ENCODE results near the gene ARMC5.

ARMC5 gene

DNA sequence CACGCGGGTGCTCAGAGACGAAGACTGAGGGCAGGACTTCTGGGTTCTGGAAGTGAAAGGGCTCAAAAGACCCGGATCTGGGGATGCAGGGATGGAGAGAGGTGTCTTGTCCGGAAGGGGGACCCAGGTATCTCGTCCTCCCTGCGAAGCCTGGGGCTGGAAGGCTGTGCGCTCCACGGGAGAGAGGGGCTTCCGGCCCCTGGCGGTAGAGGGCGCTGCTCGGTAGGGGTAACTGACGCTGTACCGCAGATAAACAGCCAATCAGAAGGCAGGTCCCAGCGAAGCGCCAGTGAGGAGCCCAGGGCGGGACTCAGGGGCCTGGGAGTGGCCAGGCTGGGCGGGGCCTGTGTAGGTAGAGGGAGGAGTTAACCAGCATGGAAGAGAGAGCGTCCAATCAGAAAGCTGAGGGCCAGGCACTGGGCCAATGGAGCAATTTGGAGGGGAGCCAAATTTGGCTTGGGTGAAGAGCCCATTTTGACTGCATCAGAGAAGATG, 13.5 kb downstream of the ARMC5 start:
- Mint-ChIP-seq H3K4me1 (peaks cover 31% of the 10 kb centered on the region), H3K36me3 (peaks cover 2% of the 10 kb centered on the region), H3K4me3 (peak overlapping the region; percentile 60), H3K9me3 (no peaks in the 10 kb centered on the region), H3K27me3 (peaks cover 76% of the 10 kb centered on the region), H3K27ac (no peak overlapping the region)
- CTCF ChIA-PET: no interaction called here
- DNase-seq: peak; percentile 56

DNA sequence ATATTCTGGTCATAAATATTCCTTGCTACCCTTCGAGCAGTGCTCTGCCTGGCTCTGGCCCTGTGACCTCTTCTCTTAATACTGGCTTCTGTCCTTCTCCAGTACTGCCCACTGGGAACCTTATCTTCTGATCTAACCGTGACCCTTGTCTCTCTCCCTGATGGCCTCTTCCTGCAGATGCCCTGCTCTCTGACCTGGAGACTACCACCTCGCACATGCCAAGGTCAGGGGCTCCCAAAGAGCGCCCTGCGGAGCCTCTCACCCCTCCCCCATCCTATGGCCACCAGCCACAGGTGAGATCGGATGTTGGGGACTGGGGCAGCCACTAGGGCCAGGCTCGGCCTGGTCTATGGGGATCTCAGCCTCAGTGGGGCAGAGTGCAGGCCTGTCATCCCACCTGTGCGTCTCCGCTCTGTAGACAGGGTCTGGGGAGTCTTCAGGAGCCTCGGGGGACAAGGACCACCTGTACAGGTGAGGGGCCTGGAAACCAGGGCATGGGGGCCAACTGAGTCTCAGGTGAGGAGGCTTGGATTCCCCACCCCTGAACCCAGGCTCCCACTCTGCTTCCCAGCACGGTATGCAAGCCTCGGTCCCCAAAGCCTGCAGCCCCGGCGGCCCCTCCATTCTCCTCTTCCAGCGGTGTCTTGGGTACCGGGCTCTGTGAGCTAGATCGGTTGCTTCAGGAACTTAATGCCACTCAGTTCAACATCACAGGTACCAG, 14.1 kb downstream of the ARMC5 start:
- DNase-seq: no peak
- CTCF ChIA-PET: interaction anchor here (2.3 kb wide), 1 partner anchor 395 kb away, joined by 6 read pairs; no protein-coding TSS in a partner anchor
- no peak overlapping the region for H3K4me3 Mint-ChIP-seq
- peaks cover 35% of the 10 kb centered on the region for H3K4me1 Mint-ChIP-seq
- H3K27me3 Mint-ChIP-seq: peaks cover 82% of the 10 kb centered on the region
- H3K9me3 Mint-ChIP-seq: no peaks in the 10 kb centered on the region
- no peak overlapping the region for H3K27ac Mint-ChIP-seq
- H3K36me3 Mint-ChIP-seq: peaks cover 2% of the 10 kb centered on the region

DNA sequence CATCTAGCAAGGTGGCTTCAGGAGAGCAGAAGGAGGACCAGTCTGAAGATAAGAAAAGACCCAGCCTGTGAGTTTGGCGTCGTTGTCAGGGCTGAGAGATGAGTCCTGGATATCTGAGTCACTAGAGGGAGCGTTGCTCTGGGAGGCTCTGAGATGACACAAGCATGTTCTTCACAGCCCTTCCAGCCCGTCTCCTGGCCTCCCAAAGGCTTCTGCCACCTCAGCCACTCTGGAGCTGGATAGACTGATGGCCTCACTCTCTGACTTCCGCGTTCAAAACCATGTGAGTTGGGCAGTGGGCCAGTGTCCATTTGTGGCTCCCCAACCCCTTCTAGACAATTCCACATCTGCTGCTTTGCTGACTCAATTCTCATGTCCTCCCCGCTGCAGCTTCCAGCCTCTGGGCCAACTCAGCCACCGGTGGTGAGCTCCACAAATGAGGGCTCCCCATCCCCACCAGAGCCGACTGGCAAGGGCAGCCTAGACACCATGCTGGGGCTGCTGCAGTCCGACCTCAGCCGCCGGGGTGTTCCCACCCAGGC, 14.9 kb downstream of the ARMC5 start:
- H3K4me3 Mint-ChIP-seq: no peak overlapping the region

DNA sequence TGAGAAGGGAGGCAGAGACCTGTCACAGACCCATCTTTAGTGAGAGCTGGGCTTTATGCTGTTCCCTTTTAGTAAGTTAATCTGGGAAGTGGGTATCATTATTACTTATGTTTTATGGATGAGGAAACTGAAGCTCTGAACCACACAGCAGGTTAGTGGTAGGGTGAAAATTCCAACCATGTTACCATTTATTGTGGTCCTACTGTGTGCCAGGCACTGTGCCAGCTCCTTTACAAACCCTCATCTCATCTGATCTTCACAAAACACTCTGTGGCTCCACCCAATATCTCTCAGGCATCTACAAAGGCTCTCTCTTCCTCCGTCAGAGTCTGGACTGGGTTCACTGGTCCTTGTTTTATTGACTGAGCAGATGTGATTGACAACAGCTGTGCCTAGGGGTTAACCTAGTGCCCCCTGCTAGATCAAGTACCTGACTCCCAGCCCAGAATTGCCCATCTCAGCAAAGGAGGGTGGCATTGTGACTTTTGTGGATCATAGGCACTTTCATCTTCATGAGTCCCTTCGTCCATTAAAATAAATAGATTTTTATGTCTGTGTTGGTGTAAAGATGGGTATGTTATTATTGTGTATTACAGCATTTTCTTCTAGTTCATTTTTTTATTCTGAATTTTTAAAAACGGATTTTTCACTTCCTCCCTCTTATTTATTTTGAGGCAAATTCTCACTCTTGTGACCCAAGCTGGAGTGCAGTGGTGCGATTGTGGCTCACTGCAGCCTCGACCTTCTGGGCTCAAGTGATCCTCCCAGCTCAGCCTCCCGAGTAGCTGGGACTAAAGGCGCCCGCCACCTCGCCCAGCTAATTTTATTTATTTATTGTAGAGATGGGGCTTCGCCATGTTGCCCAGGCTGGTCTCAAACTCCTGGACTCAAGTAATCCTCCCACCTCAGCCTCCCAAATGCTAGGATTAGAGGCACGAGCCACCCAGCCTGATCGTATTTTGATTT, 15.8 kb downstream of the ARMC5 start:
- Mint-ChIP-seq H3K27ac (no peak overlapping the region), H3K36me3 (peaks cover 2% of the 10 kb centered on the region), H3K27me3 (peaks cover 99% of the 10 kb centered on the region), H3K4me1 (peaks cover 35% of the 10 kb centered on the region), H3K9me3 (no peaks in the 10 kb centered on the region), H3K4me3 (no peak overlapping the region)
- CTCF ChIA-PET: interaction anchor here (2.3 to 3.2 kb wide), 2 partner anchors 14 to 393 kb away, joined by 6 to 19 read pairs; no protein-coding TSS in a partner anchor
- DNase-seq: no peak

More for the DNA sequence above, 14.9 kb downstream of the ARMC5 start:
- CTCF ChIA-PET: interaction anchor here (2.3 to 3.2 kb wide), 2 partner anchors 13 to 394 kb away, joined by 6 to 19 read pairs; no protein-coding TSS in a partner anchor
- Mint-ChIP-seq H3K27ac (no peak overlapping the region), H3K9me3 (no peaks in the 10 kb centered on the region), H3K27me3 (peaks cover 91% of the 10 kb centered on the region), H3K36me3 (peaks cover 2% of the 10 kb centered on the region), H3K4me1 (peaks cover 35% of the 10 kb centered on the region)
- no peak for DNase-seq

DNA sequence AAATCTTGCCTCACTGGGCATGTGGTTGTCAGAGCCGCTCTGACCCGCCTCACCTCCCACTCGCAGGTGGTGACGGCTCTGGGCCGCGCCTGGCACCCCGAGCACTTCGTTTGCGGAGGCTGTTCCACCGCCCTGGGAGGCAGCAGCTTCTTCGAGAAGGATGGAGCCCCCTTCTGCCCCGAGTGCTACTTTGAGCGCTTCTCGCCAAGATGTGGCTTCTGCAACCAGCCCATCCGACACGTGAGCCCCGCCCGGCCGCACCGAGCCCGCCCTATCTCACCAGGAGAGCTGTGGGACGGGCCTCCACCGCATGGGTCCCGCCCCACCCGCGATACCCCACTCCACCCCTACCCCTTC, 16.6 kb downstream of the ARMC5 start:
- CTCF ChIA-PET: interaction anchor here (2.3 to 3.2 kb wide), 2 partner anchors 15 to 392 kb away, joined by 6 to 19 read pairs; no protein-coding TSS in a partner anchor
- Mint-ChIP-seq H3K27ac (no peak overlapping the region), H3K4me1 (peaks cover 35% of the 10 kb centered on the region), H3K27me3 (peaks cover 95% of the 10 kb centered on the region), H3K4me3 (peak overlapping the region; percentile 82), H3K9me3 (no peaks in the 10 kb centered on the region), H3K36me3 (peaks cover 2% of the 10 kb centered on the region)
- DNase-seq: peak; percentile 38

DNA sequence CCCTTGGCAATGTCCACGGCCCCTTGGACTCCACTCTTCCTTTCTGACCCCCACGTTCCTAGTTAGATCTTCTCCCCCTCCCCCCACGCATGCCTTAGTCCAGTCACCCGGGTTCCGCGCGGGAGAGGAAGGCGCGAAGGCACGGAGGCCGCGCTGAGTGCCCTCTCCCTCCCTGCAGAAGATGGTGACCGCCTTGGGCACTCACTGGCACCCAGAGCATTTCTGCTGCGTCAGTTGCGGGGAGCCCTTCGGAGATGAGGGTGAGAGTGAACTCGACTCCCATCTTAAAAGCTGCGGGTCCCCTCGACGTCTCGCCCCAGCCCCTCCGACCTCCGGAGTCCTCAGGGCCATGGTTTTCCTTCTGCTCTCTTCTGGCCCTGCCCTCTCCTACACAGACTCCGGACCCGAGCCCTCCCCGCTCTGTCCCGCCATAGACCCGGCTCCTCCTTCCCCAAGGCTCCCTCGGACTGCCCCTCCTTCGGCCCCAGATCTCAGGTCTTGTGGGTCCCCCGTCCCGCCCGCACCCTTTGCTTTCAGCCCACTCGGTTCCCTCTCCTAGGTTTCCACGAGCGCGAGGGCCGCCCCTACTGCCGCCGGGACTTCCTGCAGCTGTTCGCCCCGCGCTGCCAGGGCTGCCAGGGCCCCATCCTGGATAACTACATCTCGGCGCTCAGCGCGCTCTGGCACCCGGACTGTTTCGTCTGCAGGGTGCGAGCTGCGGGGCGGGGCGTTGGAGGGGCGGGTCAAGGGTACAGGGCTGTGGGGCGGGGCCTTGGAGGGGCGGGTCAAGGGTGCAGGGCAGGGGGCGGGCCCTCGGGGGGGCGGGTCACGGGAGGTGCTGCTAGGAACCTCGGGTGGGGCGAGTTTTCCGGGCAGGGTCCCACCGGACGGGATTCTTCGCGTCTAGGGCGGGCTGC, 17.3 kb downstream of the ARMC5 start:
- CTCF ChIA-PET: interaction anchor here (3.2 kb wide), 1 partner anchor 16 kb away, joined by 19 read pairs; no protein-coding TSS in a partner anchor

DNA sequence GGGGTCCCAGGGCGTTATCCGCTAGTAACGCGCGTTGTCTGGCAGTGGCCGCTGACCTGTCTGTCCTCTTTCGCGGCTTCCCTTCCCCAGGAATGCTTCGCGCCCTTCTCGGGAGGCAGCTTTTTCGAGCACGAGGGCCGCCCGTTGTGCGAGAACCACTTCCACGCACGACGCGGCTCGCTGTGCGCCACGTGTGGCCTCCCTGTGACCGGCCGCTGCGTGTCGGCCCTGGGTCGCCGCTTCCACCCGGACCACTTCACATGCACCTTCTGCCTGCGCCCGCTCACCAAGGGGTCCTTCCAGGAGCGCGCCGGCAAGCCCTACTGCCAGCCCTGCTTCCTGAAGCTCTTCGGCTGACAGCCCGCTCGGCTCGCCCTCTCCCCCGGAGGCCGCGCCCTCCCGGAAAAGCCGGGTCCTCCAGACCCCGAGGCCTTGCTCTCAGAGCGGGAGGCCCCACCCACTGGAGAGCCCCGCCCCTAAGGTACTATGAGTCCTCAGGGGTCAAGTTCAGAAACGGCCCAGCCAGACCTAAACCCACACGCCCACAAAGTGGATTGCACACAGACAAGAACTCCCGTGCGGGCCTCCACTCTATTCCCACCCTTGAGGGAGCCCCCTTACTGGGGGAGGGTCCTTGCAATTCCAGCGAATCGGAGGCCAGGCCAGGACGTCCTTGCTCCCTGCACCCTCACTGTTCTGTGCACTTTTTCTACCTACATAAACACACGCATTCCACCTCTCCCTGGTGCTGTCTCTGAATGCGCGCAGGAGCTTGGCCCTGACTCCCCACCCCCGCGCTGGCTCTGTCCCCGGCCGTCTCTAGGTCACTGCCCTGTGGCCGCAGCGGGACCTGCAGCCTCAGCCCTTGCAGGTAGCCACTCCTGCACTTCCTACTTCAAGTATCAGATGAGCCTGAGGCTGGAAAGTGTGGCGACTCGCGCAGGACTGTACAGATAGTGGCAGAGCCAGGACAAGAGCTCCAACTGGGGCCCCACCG, 18.2 kb downstream of the ARMC5 start:
- peak overlapping the region; percentile 82 for H3K4me3 Mint-ChIP-seq
- H3K4me1 Mint-ChIP-seq: peaks cover 31% of the 10 kb centered on the region
- peaks cover under 1% of the 10 kb centered on the region for H3K36me3 Mint-ChIP-seq
- H3K27ac Mint-ChIP-seq: no peak overlapping the region
- DNase-seq: peak; percentile 65
- peaks cover 92% of the 10 kb centered on the region for H3K27me3 Mint-ChIP-seq
- CTCF ChIA-PET: interaction anchor here (1.9 to 3.2 kb wide), 2 partner anchors 17 kb away, joined by 5 to 19 read pairs; no protein-coding TSS in a partner anchor
- H3K9me3 Mint-ChIP-seq: no peaks in the 10 kb centered on the region

More for the DNA sequence above, 17.3 kb downstream of the ARMC5 start:
- no peaks in the 10 kb centered on the region for H3K9me3 Mint-ChIP-seq
- H3K27ac Mint-ChIP-seq: peak overlapping the region; percentile 75
- H3K36me3 Mint-ChIP-seq: peaks cover 2% of the 10 kb centered on the region
- H3K4me3 Mint-ChIP-seq: peak overlapping the region; percentile 82
- H3K4me1 Mint-ChIP-seq: peaks cover 33% of the 10 kb centered on the region
- peaks cover 93% of the 10 kb centered on the region for H3K27me3 Mint-ChIP-seq
- DNase-seq: peak; percentile 95

DNA sequence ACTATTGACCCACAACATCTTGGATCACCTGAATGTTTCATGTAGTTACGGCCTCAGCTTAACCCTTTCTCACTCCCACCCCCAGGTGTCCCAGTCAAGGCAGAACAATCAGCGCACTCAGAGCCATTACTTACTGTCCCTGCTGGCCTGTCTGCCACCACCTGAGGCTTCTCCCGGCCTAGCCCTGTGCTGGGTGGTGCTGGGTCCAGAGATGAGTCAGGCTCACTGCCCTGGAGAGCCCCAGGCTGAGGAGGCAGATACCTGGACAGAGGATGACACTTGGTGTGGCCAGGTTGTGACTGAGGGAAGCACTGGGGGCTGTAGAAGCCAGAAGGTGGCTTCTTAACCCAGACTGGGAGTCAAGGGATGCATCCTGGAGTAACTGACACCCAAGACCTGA, 19.7 kb downstream of the ARMC5 start:
- CTCF ChIA-PET: interaction anchor here (0.6 to 1.9 kb wide), 2 partner anchors 15 to 18 kb away, joined by 3 to 5 read pairs; no protein-coding TSS in a partner anchor
- Mint-ChIP-seq H3K4me3 (no peak overlapping the region), H3K27me3 (peaks cover 90% of the 10 kb centered on the region), H3K36me3 (no peaks in the 10 kb centered on the region), H3K27ac (no peak overlapping the region), H3K9me3 (no peaks in the 10 kb centered on the region), H3K4me1 (peaks cover 23% of the 10 kb centered on the region)
- DNase-seq: no peak

GRCh38 chr16:31479751-31480150, 20.4 kb downstream of the ARMC5 start:
- Mint-ChIP-seq H3K27me3 (peaks cover 90% of the 10 kb centered on the region), H3K9me3 (no peaks in the 10 kb centered on the region), H3K4me1 (peaks cover 23% of the 10 kb centered on the region), H3K36me3 (no peaks in the 10 kb centered on the region), H3K4me3 (no peak overlapping the region), H3K27ac (no peak overlapping the region)
- CTCF ChIA-PET: interaction anchor here (1.1 kb wide), 1 partner anchor 389 kb away, joined by 3 read pairs; no protein-coding TSS in a partner anchor
- no peak for DNase-seq

- no peak for DNase-seq
- no peak overlapping the region for H3K4me3 Mint-ChIP-seq
- H3K36me3 Mint-ChIP-seq: no peaks in the 10 kb centered on the region
Observed at GRCh38 chr16:31480851-31481536, 21.7 kb downstream of the ARMC5 start.

GRCh38 chr16:31483081-31483480, 23.8 kb downstream of the ARMC5 start, which contains the start of gene SLC5A2:
TSS of gene SLC5A2 (plus strand) at chr16:31483123. CDS start at chr16:31483137, 14 bp downstream.
- Mint-ChIP-seq H3K36me3 (no peaks in the 10 kb centered on the region), H3K27ac (no peak within 1 kb of the TSS), H3K27me3 (peaks cover 89% of the 10 kb centered on the region), H3K4me3 (no peak within 1 kb of the TSS), H3K9me3 (no peaks in the 10 kb centered on the region), H3K4me1 (peaks cover 15% of the 10 kb centered on the region)
- no peak for DNase-seq
- CTCF ChIA-PET: interaction anchor here (0.7 kb wide), 1 partner anchor 24 kb away, joined by 3 read pairs; no protein-coding TSS in a partner anchor

More at GRCh38 chr16:31480851-31481536, 21.7 kb downstream of the ARMC5 start:
- CTCF ChIA-PET: interaction anchor here (1.1 kb wide), 1 partner anchor 387 kb away, joined by 3 read pairs; no protein-coding TSS in a partner anchor
- no peak overlapping the region for H3K27ac Mint-ChIP-seq
- peaks cover 19% of the 10 kb centered on the region for H3K4me1 Mint-ChIP-seq
- H3K27me3 Mint-ChIP-seq: peaks cover 90% of the 10 kb centered on the region
- H3K9me3 Mint-ChIP-seq: no peaks in the 10 kb centered on the region

Measured in activated naive CD4-positive, alpha-beta T cell treated with anti-CD3 and anti-CD28 coated beads, Interleukin-2, amount 10 ng/mL, durations not matched to agents 7 days and 5 days (primary cell).